ENCODE measurements around the gene FILIP1L.

The FILIP1L gene

GRCh38 chr3:99966662-99967416 is 147.5 kb downstream of the FILIP1L start:
- in situ Hi-C loops (cut with MboI; ENCODE audit: low sequenced_read_pairs, unreplicated experiment), result no loop called here
- no peak for DNase-seq (ENCODE audit: low spot score)
- TF ChIP-seq, protein P1, sequence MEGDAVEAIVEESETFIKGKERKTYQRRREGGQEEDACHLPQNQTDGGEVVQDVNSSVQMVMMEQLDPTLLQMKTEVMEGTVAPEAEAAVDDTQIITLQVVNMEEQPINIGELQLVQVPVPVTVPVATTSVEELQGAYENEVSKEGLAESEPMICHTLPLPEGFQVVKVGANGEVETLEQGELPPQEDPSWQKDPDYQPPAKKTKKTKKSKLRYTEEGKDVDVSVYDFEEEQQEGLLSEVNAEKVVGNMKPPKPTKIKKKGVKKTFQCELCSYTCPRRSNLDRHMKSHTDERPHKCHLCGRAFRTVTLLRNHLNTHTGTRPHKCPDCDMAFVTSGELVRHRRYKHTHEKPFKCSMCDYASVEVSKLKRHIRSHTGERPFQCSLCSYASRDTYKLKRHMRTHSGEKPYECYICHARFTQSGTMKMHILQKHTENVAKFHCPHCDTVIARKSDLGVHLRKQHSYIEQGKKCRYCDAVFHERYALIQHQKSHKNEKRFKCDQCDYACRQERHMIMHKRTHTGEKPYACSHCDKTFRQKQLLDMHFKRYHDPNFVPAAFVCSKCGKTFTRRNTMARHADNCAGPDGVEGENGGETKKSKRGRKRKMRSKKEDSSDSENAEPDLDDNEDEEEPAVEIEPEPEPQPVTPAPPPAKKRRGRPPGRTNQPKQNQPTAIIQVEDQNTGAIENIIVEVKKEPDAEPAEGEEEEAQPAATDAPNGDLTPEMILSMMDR (IDR thresholded peaks at IDR 0.05; ENCODE audit: borderline replicate concordance, control extremely low read depth, extremely low read depth, insufficient read depth, missing control alignments), result no peak

DNA sequence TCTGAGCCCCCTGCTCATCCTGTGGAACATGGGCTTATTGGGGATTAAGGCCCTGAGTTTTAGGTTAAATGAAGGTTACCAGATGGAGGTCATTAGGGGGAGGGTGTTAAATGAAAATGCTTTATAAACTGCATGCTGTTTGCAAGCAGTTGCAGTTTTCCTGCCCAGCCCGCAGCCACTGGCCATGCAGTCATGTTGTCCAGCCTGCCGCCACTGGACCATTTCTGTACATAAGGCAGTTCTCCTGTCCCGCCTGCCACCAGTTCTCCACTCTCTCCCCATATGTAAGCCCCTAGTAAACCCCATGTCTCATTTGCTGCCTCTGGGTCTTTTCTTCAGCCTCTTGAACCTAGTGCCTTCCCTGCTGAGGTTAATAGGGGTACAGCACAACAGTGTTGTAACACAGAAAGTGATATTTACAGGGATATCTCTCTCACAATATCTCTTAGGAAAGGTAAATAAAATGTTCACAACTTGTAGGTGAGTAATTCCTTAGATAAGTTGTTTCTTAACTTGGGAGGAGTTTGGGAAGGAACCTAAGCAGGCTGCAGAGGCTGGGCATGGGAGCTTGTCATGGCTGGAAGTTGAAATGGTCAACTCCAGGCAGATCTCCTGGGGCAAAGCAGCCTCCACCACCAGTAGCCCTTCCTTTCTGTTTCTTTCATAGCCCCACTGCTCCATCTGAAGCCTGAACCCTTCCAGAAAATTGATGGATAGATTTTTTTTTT is 148.5 kb downstream of the FILIP1L start:
- in situ Hi-C loops (cut with MboI; ENCODE audit: low sequenced_read_pairs, unreplicated experiment), result no loop called here
- TF ChIP-seq, protein P1 (IDR thresholded peaks at IDR 0.05; ENCODE audit: borderline replicate concordance, control extremely low read depth, extremely low read depth, insufficient read depth, missing control alignments), result no peak
- DNase-seq (ENCODE audit: low spot score), result no peak

DNA sequence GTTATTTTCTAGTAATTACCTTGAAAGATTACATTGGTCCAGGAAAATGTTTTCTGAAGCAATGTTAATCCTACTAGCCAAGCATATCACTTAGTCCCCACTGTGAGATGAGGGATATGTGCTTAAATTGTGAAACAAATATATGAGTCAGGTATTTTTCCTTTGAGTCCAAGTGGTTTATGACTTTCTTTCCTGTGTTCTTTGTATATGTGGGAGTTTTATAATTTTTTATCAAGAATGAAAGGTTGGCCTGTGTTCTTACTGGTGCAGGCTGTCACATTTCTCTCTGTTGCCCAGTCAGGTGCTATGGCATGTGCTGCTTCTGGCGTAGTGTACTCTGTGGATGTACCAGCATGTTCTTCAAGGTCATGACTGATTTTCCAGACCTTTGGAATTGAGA is 149.2 kb downstream of the FILIP1L start:
- TF ChIP-seq, protein P1 (IDR thresholded peaks at IDR 0.05; ENCODE audit: borderline replicate concordance, control extremely low read depth, extremely low read depth, insufficient read depth, missing control alignments), result no peak
- no peak for DNase-seq (ENCODE audit: low spot score)

DNA sequence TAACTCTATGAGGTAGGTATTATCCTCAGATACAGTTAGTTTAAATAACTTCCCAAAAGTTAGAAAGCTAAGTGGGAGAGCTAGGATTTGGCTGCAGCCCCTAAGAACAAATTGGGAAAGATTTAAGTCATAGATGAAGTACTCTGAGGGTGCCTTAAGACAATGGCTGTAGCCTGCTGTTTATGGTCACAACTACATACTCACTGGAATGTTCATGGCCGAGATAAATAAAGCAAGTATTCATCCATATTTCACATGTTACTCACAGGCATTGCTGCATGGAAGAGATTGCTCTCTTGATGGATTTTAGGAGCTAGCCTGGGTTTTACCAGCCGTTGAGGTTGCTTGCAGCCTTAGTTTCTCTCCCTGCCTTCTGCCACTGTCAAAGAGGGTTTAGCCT is 151.6 kb downstream of the FILIP1L start:
- no peak for DNase-seq (ENCODE audit: low spot score)
- in situ Hi-C loops (cut with MboI; ENCODE audit: low sequenced_read_pairs, unreplicated experiment), result no loop called here
- TF ChIP-seq, protein P1 (IDR thresholded peaks at IDR 0.05; ENCODE audit: borderline replicate concordance, control extremely low read depth, extremely low read depth, insufficient read depth, missing control alignments), result no peak

More for the DNA sequence above, 149.2 kb downstream of the FILIP1L start:
- in situ Hi-C loops (cut with MboI; ENCODE audit: low sequenced_read_pairs, unreplicated experiment), result no loop called here

DNA sequence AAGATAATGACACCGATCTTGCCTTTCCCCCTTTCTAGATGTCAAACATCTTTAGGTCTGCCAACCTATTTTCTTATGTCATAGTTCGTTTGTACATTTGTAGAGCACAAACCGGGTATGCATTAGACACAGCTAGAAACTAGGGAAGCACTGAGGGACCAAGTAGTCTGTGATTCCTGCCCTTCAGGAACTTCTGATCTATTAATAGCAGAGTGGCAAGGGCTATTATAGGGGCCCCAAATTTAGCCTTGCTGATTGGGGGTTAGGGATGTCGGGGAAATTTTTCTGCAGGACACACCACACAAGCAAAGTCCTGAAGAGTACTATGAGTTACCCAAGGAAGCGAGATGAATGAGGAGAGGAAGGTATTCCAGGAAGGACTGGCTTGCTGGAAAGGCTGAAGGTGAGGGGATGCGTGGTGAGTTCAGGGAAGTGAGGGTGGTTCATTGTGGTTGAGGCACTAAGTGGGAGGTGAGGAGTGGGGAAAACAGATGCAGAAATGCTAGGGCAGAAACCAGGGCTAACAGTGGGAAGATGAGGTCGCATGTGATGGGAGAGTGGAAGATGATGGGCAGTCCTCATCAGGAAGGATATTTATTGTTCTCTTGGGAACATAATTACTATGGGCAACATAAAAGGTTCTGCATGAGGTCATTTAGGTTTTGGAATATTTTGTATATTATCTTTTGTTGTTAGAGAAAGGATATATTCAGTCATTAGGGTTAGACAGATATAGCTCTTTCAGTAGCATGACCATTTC is 152.4 kb downstream of the FILIP1L start:
- no peak for DNase-seq (ENCODE audit: low spot score)
- in situ Hi-C loops (cut with MboI; ENCODE audit: low sequenced_read_pairs, unreplicated experiment), result no loop called here
- TF ChIP-seq, protein P1 (IDR thresholded peaks at IDR 0.05; ENCODE audit: borderline replicate concordance, control extremely low read depth, extremely low read depth, insufficient read depth, missing control alignments), result no peak

- in situ Hi-C loops (cut with MboI; ENCODE audit: low sequenced_read_pairs, unreplicated experiment), result no loop called here
- TF ChIP-seq, protein P1 (IDR thresholded peaks at IDR 0.05; ENCODE audit: borderline replicate concordance, control extremely low read depth, extremely low read depth, insufficient read depth, missing control alignments), result no peak
- no peak for DNase-seq (ENCODE audit: low spot score)
Measured at GRCh38 chr3:99960941-99961340, 153.4 kb downstream of the FILIP1L start.
